ENCODE results near the gene ZNF827.

ZNF827 gene

GRCh38 chr4:145756244-145756643, 182.4 kb downstream of the ZNF827 start:
- no peak for DNase-seq (ENCODE audit: low read depth)

GRCh38 chr4:145755802-145756201, 182.8 kb downstream of the ZNF827 start:
- no peak for DNase-seq (ENCODE audit: low read depth)

GRCh38 chr4:145743641-145744040, 195.0 kb downstream of the ZNF827 start:
- DNase-seq (ENCODE audit: low read depth), result no peak

- DNase-seq (ENCODE audit: low read depth), result no peak
Measured at GRCh38 chr4:145740806-145741205, 197.8 kb downstream of the ZNF827 start.

- DNase-seq (ENCODE audit: low read depth), result no peak
Measured at GRCh38 chr4:145739845-145740244, 198.8 kb downstream of the ZNF827 start.

- DNase-seq (ENCODE audit: low read depth), result no peak
Measured at GRCh38 chr4:145736241-145736831, 202.3 kb downstream of the ZNF827 start.

GRCh38 chr4:145735827-145736226, 202.8 kb downstream of the ZNF827 start:
- DNase-seq (ENCODE audit: low read depth), result no peak

GRCh38 chr4:145735347-145735675, 203.3 kb downstream of the ZNF827 start:
- DNase-seq (ENCODE audit: low read depth), result peak; percentile 95

GRCh38 chr4:145734576-145735346, 203.9 kb downstream of the ZNF827 start:
- DNase-seq (ENCODE audit: low read depth), result peak; percentile 93

GRCh38 chr4:145734031-145734430, 204.6 kb downstream of the ZNF827 start:
- DNase-seq (ENCODE audit: low read depth), result no peak

GRCh38 chr4:145732895-145733880, 205.4 kb downstream of the ZNF827 start:
- DNase-seq (ENCODE audit: low read depth), result peak; percentile 65

GRCh38 chr4:145732001-145732815, 206.4 kb downstream of the ZNF827 start:
- no peak for DNase-seq (ENCODE audit: low read depth)

GRCh38 chr4:145731028-145731427, 207.6 kb downstream of the ZNF827 start:
- no peak for DNase-seq (ENCODE audit: low read depth)

- no peak for DNase-seq (ENCODE audit: low read depth)
Measured at GRCh38 chr4:145730026-145730425, 208.6 kb downstream of the ZNF827 start.

- no peak for DNase-seq (ENCODE audit: low read depth)
Measured at GRCh38 chr4:145723336-145723735, 215.3 kb downstream of the ZNF827 start.

- no peak for DNase-seq (ENCODE audit: low read depth)
Measured at GRCh38 chr4:145722561-145722960, 216.1 kb downstream of the ZNF827 start.

- no peak for DNase-seq (ENCODE audit: low read depth)
Measured at GRCh38 chr4:145720656-145721055, 218.0 kb downstream of the ZNF827 start.

- DNase-seq (ENCODE audit: low read depth), result no peak
Measured at GRCh38 chr4:145719752-145720624, 218.6 kb downstream of the ZNF827 start.

- DNase-seq (ENCODE audit: low read depth), result no peak
Measured at GRCh38 chr4:145716661-145717200, 221.9 kb downstream of the ZNF827 start.

GRCh38 chr4:145716200-145716599, 222.4 kb downstream of the ZNF827 start:
- no peak for DNase-seq (ENCODE audit: low read depth)
